ENCODE measurements around the gene HOMEZ.
A peak's percentile ranks its signal among the peaks of the same experiment; 100 is the strongest.

HOMEZ gene

GRCh38 chr14:23259426-23259825, 26.5 kb downstream of the HOMEZ start:
- TF ChIP-seq CTCF (conservative IDR thresholded peaks at IDR 0.05; ENCODE audit: low read length), result no peak
- DNase-seq (ENCODE audit: low read depth), result no peak
- no peak overlapping the region for H3K4me3 ChIP-seq (ENCODE audit: low read length)

- no peak for DNase-seq (ENCODE audit: low read depth)
- H3K4me3 ChIP-seq (ENCODE audit: low read length), result no peak overlapping the region
- TF ChIP-seq CTCF (conservative IDR thresholded peaks at IDR 0.05; ENCODE audit: low read length), result no peak
Measured at GRCh38 chr14:23258256-23258655, 27.7 kb downstream of the HOMEZ start.

GRCh38 chr14:23252420-23253333, 33.3 kb downstream of the HOMEZ start:
- DNase-seq (ENCODE audit: low read depth), result no peak
- TF ChIP-seq CTCF (conservative IDR thresholded peaks at IDR 0.05; ENCODE audit: low read length), result no peak
- no peak overlapping the region for H3K4me3 ChIP-seq (ENCODE audit: low read length)

GRCh38 chr14:23252006-23252405, 33.9 kb downstream of the HOMEZ start:
- DNase-seq (ENCODE audit: low read depth), result no peak
- TF ChIP-seq CTCF (conservative IDR thresholded peaks at IDR 0.05; ENCODE audit: low read length), result no peak
- H3K4me3 ChIP-seq (ENCODE audit: low read length), result no peak overlapping the region

- H3K4me3 ChIP-seq (ENCODE audit: low read length), result no peak overlapping the region
- no peak for TF ChIP-seq CTCF (conservative IDR thresholded peaks at IDR 0.05; ENCODE audit: low read length)
- no peak for DNase-seq (ENCODE audit: low read depth)
Measured at GRCh38 chr14:23249824-23250223, 36.1 kb downstream of the HOMEZ start.

- no peak overlapping the region for H3K4me3 ChIP-seq (ENCODE audit: low read length)
- DNase-seq (ENCODE audit: low read depth), result peak; percentile 12
- TF ChIP-seq CTCF (conservative IDR thresholded peaks at IDR 0.05; ENCODE audit: low read length), result no peak
Measured at GRCh38 chr14:23248601-23249000, 37.3 kb downstream of the HOMEZ start.

GRCh38 chr14:23245282-23245681, 40.6 kb downstream of the HOMEZ start:
- TF ChIP-seq CTCF (conservative IDR thresholded peaks at IDR 0.05; ENCODE audit: low read length), result no peak
- no peak overlapping the region for H3K4me3 ChIP-seq (ENCODE audit: low read length)
- DNase-seq (ENCODE audit: low read depth), result no peak
